ENCODE results near the gene APP. TPM values are rescaled to one million over a fixed set of nuclear protein-coding genes. Genes with fewer than 3 reads are reported as not detected.

APP gene
- total and polyA plus RNA-seq, 4 donors = 86.9 to 414 (median 367) TPM

GRCh38 chr21:26011292-26011940 is 159.2 kb downstream of the APP start:
- no peak for ATAC-seq (ENCODE audit: insufficient read depth, low FRiP score)
- no peak for TF ChIP-seq CTCF (IDR thresholded peaks at IDR 0.05; ENCODE audit: control extremely low read depth, extremely low read depth)
- no peak for DNase-seq
- Histone ChIP-seq H3K27me3 (ENCODE audit: control insufficient read depth in 3 of 3, insufficient read depth in 3 of 3, low read length in 2 of 3) (no peaks in the 10 kb centered on the region), H3K4me1 (ENCODE audit: control insufficient read depth in 5 of 5, insufficient read depth in 5 of 5, low read length in 5 of 5) (peaks cover 0 to 9% (median 0%) of the 10 kb centered on the region in 5 donors), H3K9me3 (ENCODE audit: control insufficient read depth in 4 of 4, insufficient read depth in 3 of 4, low read length in 3 of 4) (no peaks in the 10 kb centered on the region), H3K9ac (ENCODE audit: insufficient read depth in 1 of 2, low read length in 2 of 2) (no peak overlapping the region), H3K27ac (ENCODE audit: low read depth in 1 of 2, low read length in 1 of 2) (no peak overlapping the region), H3K36me3 (ENCODE audit: control insufficient read depth in 4 of 4, insufficient read depth in 4 of 4, low read length in 4 of 4) (peaks cover 0 to 2% (median 0%) of the 10 kb centered on the region in 4 donors), H3K4me3 (no peak overlapping the region)
- 93 to 94% methylated on average over 6 of the region's 6 CpGs for WGBS, 2 donors

- no peak for ATAC-seq (ENCODE audit: insufficient read depth, low FRiP score)
- no peak for TF ChIP-seq CTCF (IDR thresholded peaks at IDR 0.05; ENCODE audit: control extremely low read depth, extremely low read depth)
- Histone ChIP-seq H3K4me3 (no peak overlapping the region), H3K27ac (ENCODE audit: low read depth in 1 of 2, low read length in 1 of 2) (no peak overlapping the region), H3K9ac (ENCODE audit: insufficient read depth in 1 of 2, low read length in 2 of 2) (no peak overlapping the region), H3K36me3 (ENCODE audit: control insufficient read depth in 4 of 4, insufficient read depth in 4 of 4, low read length in 4 of 4) (peaks cover 0 to 2% (median 0%) of the 10 kb centered on the region in 4 donors), H3K27me3 (ENCODE audit: control insufficient read depth in 3 of 3, insufficient read depth in 3 of 3, low read length in 2 of 3) (no peaks in the 10 kb centered on the region), H3K9me3 (ENCODE audit: control insufficient read depth in 4 of 4, insufficient read depth in 3 of 4, low read length in 3 of 4) (no peaks in the 10 kb centered on the region), H3K4me1 (ENCODE audit: control insufficient read depth in 5 of 5, insufficient read depth in 5 of 5, low read length in 5 of 5) (peaks cover 0 to 11% (median 0%) of the 10 kb centered on the region in 5 donors)
- 60 to 61% methylated on average over 8 of the region's 8 CpGs for WGBS, 2 donors
- DNase-seq = no peak
Measured at GRCh38 chr21:26007951-26008498, 162.5 kb downstream of the APP start.

- Histone ChIP-seq H3K9ac (ENCODE audit: insufficient read depth in 1 of 2, low read length in 2 of 2) (no peak overlapping the region), H3K27me3 (ENCODE audit: control insufficient read depth in 3 of 3, insufficient read depth in 3 of 3, low read length in 2 of 3) (no peaks in the 10 kb centered on the region)
- no peak for ATAC-seq (ENCODE audit: insufficient read depth, low FRiP score)
Measured at GRCh38 chr21:26005464-26005863, 165.1 kb downstream of the APP start.

More at GRCh38 chr21:26005464-26005863, 165.1 kb downstream of the APP start:
- WGBS, 2 donors = 95 to 96% methylated on average over 1 of the region's 1 CpG
- no peaks in the 10 kb centered on the region for H3K9me3 ChIP-seq (ENCODE audit: control insufficient read depth in 4 of 4, insufficient read depth in 3 of 4, low read length in 3 of 4)
- H3K27ac ChIP-seq (ENCODE audit: low read depth in 1 of 2, low read length in 1 of 2) = no peak overlapping the region
- no peak overlapping the region for H3K4me3 ChIP-seq
- no peak for DNase-seq
- TF ChIP-seq CTCF (IDR thresholded peaks at IDR 0.05; ENCODE audit: control extremely low read depth, extremely low read depth) = no peak
- H3K4me1 ChIP-seq (ENCODE audit: control insufficient read depth in 5 of 5, insufficient read depth in 5 of 5, low read length in 5 of 5) = peaks cover 0 to 11% (median 0%) of the 10 kb centered on the region in 5 donors
- peaks cover 0 to 7% (median 1%) of the 10 kb centered on the region in 4 donors for H3K36me3 ChIP-seq (ENCODE audit: control insufficient read depth in 4 of 4, insufficient read depth in 4 of 4, low read length in 4 of 4)

All from lung (tissue), 12 donors.